HAP-1 (cell line): Measurements from ENCODE around the gene NUPR2.
"Not testable (repeated sequence)": the region's sequence is repeated elsewhere in the genome, so short reads cannot be mapped to it uniquely, and the experiment has no call there.

Source experiments
- DNase-seq, 2 experiments: peaks; one replicate each; pipeline ENCODE4 v3.0.0-alpha.2; 2016 to 2020; ENCODE audit warnings: low spot score in 2 of 2
- H3K27me3 ChIP-seq: fragments of 250-450 bp; sonication (Bioruptor Pico); 2 replicates; pipeline ENCODE4 v1.5.1; 2020; ENCODE audit warnings: low read depth, mild to moderate bottlenecking, moderate library complexity
- H3K36me3 ChIP-seq: fragments of 250-450 bp; sonication (Bioruptor Pico); replicated peaks from 2 replicates; pipeline ENCODE4 v1.5.1; 2020; ENCODE audit warnings: mild to moderate bottlenecking
- H3K4me1 ChIP-seq: fragments of 250-450 bp; sonication (Bioruptor Pico); 2 replicates; pipeline ENCODE4 v1.5.1; 2020; ENCODE audit warnings: mild to moderate bottlenecking
- H3K4me3 ChIP-seq: fragments of 250-450 bp; sonication (Bioruptor Pico); 2 replicates; pipeline ENCODE4 v1.5.1; 2020; ENCODE audit warnings: mild to moderate bottlenecking, moderate library complexity
- H3K9me3 ChIP-seq: fragments of 250-450 bp; sonication (Bioruptor Pico); 2 replicates; pipeline ENCODE4 v1.5.1; 2020; ENCODE audit warnings: mild to moderate bottlenecking, moderate library complexity
- in situ Hi-C: fragments of 300-500 bp; cut with MboI; formaldehyde crosslinking; loops from 3 replicates; pipeline ENCODE4 v1.14.3; 2020; ENCODE audit warnings: low sequenced_read_pairs, inconsistent platforms, mixed read lengths

The NUPR2 gene, protein sequence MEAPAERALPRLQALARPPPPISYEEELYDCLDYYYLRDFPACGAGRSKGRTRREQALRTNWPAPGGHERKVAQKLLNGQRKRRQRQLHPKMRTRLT

DNA sequence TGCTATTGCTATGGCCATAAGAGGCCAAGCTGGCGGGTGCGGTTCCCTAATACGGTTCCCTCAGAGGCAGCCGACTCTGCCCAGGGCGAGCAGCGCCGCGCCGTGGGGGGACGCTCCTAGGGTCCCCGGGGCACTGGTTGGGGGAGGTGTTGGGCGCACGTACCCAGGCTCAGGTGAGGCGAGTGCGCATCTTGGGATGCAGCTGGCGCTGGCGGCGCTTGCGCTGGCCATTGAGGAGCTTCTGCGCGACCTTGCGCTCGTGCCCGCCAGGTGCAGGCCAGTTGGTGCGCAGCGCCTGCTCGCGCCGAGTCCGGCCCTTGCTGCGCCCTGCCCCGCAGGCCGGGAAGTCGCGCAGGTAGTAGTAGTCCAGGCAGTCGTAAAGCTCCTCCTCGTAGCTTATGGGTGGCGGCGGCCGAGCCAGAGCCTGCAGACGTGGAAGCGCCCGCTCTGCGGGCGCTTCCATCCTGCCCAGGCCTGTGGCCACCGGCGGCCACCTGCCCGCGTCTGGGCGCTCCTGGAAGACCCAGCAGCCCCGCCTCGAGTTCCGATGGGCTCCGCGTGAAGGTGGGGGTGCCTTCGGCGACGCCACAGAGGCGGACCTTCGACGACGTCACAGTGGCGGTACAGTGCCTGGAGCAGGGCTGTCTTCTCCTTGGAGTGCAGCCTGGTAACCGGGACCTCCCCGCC, at the start of gene NUPR2:
Gene NUPR2 (minus strand): TSS at position 566 of the 687 bp plus-strand sequence. CDS start 103 bp downstream, at position 463.
- H3K4me1 ChIP-seq = no peaks in the 10 kb centered on the region
- H3K27me3 ChIP-seq = no peaks in the 10 kb centered on the region
- no peaks in the 10 kb centered on the region for H3K36me3 ChIP-seq
- in situ Hi-C loops = no loop called here
- no peak for DNase-seq
- H3K9me3 ChIP-seq = no peaks in the 10 kb centered on the region
- H3K4me3 ChIP-seq = no peak within 1 kb of the TSS

DNA sequence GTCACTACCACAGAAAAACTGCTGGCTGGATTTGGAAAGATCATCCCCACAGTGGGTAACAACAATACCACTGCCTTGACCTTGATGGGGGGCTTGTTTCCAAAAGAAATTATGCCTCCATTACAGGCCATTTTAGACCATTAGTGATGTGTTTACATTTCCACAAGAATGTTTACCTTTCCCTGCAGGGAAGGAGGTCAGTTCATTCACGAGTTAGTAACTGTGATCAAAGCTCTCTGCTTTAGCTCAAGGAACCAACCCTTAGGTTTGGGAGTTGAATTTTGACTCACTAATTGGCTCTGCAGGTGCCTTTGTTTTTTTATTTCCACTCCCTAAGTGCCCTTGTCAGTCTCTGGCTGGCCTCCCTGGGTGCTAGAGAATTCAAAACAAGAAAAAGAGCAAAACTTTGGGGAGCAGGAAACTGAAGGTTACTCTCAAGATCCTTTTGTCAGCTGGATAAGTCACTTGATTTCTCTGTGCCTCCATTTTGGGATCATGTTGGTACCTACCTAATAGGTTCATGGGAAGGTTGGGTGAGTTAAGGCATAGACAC, 41.1 kb upstream of the NUPR2 start:
- DNase-seq = no peak
- no peaks in the 10 kb centered on the region for H3K27me3 ChIP-seq
- H3K36me3 ChIP-seq = no peaks in the 10 kb centered on the region
- no peaks in the 10 kb centered on the region for H3K9me3 ChIP-seq
- in situ Hi-C loops = no loop called here
- H3K4me1 ChIP-seq = no peaks in the 10 kb centered on the region
- H3K4me3 ChIP-seq = no peak overlapping the region

DNA sequence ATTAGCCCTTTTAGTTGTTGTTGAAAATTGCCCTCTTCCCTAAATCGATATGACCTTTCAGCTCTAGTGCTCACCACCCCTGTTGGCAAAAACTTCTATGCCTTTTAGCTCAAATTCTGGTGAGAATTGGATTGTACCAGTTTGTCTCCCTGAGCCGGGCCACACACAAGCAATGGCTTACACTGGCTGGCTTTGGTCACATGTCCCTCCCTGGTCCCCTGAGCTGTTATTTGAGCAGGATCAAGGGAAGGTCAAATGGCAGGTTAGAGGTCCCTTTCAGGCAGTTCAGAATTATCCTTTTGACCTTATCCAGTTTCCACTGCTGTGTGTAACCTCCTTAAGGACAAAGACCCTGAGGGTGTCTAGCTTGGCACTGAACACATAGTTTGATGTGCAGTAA, 14.8 kb upstream of the NUPR2 start:
- H3K27me3 ChIP-seq, H3K9me3 ChIP-seq, H3K4me1 ChIP-seq, H3K36me3 ChIP-seq, in situ Hi-C loops, DNase-seq, H3K4me3 ChIP-seq: not testable (repeated sequence)

DNA sequence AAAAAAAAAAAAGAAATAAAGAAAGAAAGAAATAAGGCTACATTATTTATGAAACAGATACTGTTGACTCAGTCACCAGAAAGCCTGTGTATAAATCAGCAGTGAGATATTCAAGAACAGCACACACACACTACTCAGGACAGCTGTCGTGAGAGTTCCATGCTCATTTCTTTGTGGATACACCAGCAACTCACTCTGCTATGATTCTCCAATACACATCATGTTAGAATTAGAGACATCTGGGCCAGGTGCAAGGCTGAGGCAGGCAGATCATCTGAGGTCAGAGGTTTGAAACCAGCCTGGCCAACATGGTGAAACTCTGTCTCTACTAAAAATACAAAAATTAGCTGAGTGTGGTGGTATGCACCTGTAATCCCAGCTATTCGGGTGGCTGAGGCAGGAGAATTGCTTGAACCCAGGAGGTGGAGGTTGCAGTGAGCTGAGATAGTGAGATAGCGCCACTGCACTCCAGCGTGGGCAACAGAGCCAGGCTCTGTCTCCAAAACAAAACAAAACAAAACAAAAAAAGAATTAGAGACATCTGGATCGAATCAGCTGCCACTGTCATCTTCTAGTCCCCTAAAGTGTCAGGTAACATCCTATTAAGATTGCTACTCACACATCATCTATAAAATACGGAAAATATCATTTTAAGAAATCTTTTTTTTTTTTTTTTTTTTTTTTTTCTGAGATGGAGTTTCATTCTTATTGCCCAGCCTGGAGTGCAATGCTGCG, 11.2 kb upstream of the NUPR2 start:
- in situ Hi-C loops = no loop called here
- H3K9me3 ChIP-seq = no peaks in the 10 kb centered on the region
- no peaks in the 10 kb centered on the region for H3K4me1 ChIP-seq
- H3K27me3 ChIP-seq = no peaks in the 10 kb centered on the region
- DNase-seq = no peak
- no peak overlapping the region for H3K4me3 ChIP-seq
- H3K36me3 ChIP-seq = no peaks in the 10 kb centered on the region

DNA sequence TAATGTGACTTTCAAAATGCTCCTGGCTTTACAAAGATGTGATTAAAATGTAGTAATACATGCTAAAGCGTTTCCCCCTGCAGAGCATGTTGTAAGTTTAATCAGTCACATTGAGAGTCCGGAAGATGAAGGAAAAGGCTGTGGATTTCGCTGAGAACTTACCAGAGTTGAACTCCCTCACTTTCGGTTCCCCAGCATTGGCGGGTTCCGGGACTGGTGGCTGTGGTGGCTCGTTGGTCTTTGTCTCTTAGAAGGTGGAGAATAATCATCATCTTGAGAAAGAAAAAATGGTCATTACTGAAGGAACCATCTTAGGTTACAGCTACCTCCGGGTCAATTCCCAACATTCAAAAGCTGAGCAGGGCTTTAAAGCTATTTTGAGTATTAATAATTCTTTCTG, 9.6 kb upstream of the NUPR2 start:
- Histone ChIP-seq H3K36me3 (no peaks in the 10 kb centered on the region), H3K27me3 (no peaks in the 10 kb centered on the region), H3K9me3 (no peaks in the 10 kb centered on the region), H3K4me1 (no peaks in the 10 kb centered on the region), H3K4me3 (no peak overlapping the region)
- DNase-seq = no peak
- in situ Hi-C loops = no loop called here

DNA sequence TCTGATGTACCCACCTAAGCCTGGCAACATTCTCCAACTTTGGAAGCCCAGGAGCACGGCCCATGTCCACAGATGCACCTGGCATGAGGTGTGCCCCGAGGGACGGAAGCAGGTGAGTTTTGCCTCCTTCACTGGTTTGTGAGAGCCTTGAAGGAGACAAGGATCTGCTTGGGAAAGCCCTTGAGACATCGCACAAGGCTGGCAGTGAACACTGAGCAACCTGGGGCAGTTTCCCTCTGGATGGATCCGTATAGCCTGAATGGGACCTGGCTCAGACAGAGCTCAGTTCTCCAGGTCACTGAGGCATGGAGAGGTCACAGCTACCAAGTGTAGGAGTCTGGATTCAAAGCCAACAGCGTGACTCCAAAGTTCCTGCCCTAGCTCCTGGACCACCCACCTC, 8.8 kb upstream of the NUPR2 start:
- Histone ChIP-seq H3K4me1 (no peaks in the 10 kb centered on the region), H3K4me3 (no peak overlapping the region), H3K27me3 (no peaks in the 10 kb centered on the region), H3K9me3 (no peaks in the 10 kb centered on the region), H3K36me3 (no peaks in the 10 kb centered on the region)
- DNase-seq = no peak
- in situ Hi-C loops = no loop called here

DNA sequence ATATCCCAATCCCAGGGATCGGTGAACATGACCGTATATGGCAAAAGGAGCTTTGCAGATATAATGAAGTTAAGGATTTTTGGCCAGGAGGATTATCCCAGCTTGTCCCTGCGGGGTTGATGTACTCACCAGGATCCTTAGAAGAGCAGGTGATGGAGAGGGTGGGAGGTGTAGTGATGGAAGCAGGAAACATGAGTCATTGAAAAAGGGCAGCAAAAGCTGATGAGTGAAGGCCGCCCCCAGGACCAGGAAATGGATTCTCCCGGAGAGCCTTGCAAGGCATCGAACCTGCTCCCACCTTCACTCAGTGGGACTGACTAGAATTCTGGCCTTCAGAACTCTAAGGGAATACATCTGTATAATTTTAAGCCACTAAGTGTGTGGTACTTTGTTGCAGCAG, 5.2 kb upstream of the NUPR2 start:
- no peak overlapping the region for H3K4me3 ChIP-seq
- in situ Hi-C loops = no loop called here
- no peaks in the 10 kb centered on the region for H3K27me3 ChIP-seq
- no peaks in the 10 kb centered on the region for H3K36me3 ChIP-seq
- no peaks in the 10 kb centered on the region for H3K4me1 ChIP-seq
- DNase-seq = no peak
- no peaks in the 10 kb centered on the region for H3K9me3 ChIP-seq

DNA sequence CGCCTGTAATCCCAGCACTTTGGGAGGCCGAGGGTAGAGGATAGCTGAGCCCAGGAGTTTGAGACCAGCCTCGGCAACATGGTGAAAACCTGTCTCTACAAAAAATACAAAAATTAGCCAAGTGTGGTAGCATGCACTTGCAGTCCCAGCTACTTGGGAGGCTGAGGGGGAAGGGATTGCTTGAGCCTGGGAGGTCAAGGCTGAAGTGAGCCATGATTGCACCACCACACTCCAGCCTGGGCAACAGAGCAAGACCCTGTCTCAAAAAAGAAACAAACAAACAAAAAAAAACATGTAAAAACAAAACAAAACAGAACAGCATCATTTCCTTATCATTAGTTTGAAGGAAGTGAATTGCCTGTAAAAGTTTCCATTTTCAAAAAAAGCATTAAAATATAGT, 4.0 kb downstream of the NUPR2 start:
- H3K27me3 ChIP-seq, in situ Hi-C loops: not testable (repeated sequence)

DNA sequence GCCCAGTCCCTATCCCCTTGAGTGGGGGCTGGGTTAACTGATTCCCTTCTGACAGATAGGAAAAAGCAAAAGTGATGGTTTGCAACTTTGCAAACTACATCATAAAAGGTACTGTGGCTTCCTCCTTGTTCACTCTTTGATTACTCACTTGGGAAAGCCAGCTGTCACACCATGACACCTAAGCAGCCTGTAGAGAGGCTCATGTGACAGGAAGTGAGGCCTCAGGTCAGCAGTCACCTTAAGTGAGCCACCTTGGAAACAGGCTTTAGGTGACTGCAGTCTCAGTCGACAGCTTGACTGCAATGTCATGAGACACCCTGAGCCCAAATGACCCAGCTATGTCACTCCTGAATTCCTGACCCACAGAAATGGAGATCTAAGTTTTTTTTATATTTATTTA, 5.6 kb downstream of the NUPR2 start:
- Histone ChIP-seq H3K36me3 (0 out of 2 replicates have a peak, but pooled peaks cover 2% of the 10 kb centered on the region), H3K4me1 (peaks cover 3% of the 10 kb centered on the region), H3K4me3 (no peak overlapping the region), H3K27me3 (no peaks in the 10 kb centered on the region), H3K9me3 (no peaks in the 10 kb centered on the region)
- in situ Hi-C loops = no loop called here
- DNase-seq = no peak

More for the DNA sequence above, 4.0 kb downstream of the NUPR2 start:
- H3K4me3 ChIP-seq, H3K9me3 ChIP-seq, H3K36me3 ChIP-seq, H3K4me1 ChIP-seq, DNase-seq: not testable (repeated sequence)

DNA sequence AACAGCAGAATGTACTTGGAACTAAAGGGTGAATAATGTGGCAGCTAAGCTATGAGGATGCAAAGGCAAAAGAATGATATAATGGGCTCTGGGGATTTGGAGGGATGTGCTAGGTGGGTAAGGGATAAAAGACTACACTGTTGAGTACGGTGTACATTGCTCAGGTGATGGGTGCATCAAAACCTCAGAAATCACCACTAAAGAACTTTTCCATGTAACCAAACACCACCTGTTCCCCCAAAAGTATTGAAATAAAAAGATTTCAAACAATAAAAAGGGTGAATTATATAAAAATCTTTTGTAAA, 8.3 kb downstream of the NUPR2 start:
- Histone ChIP-seq H3K4me1 (peaks cover 5% of the 10 kb centered on the region), H3K4me3 (no peak overlapping the region), H3K9me3 (no peaks in the 10 kb centered on the region), H3K27me3 (no peaks in the 10 kb centered on the region), H3K36me3 (peaks cover 17% of the 10 kb centered on the region)
- DNase-seq = no peak
- in situ Hi-C loops = loop anchor here (10.0 kb wide), 1 partner anchor 743 kb away; the partner anchor contains the start of gene LANCL2

DNA sequence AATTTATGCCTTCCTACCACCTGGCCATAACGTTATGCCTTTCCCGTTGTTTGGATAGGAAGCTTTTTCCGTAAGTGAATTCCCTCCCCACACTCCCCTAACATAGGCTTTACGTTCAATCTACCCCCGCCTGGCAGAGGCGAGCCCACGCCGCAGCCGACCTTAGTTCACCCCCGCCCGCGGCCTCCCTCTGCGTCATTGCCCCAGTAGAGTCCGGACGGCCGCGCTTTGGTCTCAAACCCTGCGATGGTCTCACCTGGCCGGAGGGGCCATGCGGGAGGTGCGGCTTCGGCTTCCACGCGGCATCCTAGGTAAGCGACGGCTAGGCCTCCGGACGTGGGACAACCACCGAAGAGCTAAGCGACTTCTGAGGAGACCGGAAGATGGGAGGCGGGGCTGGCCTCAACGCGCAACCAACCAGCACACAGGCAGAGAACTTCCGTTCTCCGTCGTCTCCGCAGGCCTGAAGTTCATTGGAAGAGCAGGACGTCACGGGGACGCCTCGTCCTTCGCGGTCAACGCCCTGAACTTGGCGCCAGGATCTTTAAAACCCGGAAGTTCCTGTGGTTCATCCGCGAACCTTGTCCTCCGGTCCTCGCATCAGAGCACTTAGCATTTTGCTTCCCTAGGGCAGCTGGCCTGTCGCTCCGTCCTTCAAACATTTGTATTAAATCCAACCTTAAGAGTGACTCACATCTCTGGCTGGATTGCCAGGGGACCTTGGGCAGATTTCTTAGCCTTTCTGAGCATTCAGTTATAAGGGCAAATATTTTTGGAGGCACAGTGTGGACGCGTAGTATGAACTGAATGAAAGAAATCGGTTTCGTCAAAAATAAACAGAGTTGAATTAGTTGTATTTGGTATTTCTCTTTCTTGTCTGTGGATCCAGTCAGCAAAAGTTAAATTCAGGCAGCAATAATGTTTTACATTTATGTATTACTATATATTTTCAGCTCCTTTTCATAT, 9.8 kb downstream of the NUPR2 start, which contains the start of gene CHCHD2:
Gene CHCHD2 (minus strand): TSS at position 369 of the 966 bp plus-strand sequence. CDS start 63 bp downstream, at position 306.
- peaks cover 32% of the 10 kb centered on the region for H3K36me3 ChIP-seq
- in situ Hi-C loops = loop anchor here (10.0 kb wide), 1 partner anchor 742 kb away; the partner anchor contains the start of gene LANCL2
- no peaks in the 10 kb centered on the region for H3K27me3 ChIP-seq
- DNase-seq = peak; percentile 96 to 98
- H3K4me3 ChIP-seq = peak within 1 kb of the TSS; percentile 94
- H3K9me3 ChIP-seq = no peaks in the 10 kb centered on the region
- peaks cover 5% of the 10 kb centered on the region for H3K4me1 ChIP-seq

DNA sequence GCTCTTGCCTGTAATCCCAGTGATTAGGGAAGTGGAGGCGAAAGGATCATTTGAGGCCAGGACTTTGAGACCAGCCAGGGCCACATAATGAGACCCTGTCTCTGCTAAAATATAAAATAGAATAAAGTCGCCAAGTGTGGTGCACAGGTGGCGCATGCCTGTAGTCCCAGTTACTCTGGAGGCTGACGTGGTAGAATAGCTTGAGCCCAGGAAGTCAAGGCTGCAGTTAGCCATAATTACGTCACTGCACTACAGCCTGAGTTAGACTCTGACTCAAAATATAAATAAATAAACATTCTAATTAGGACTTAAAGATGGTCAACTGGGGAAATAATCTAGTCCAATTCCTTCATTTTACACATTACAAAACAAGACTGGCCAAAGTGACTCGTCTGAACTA, 10.7 kb downstream of the NUPR2 start:
- no peaks in the 10 kb centered on the region for H3K27me3 ChIP-seq

DNA sequence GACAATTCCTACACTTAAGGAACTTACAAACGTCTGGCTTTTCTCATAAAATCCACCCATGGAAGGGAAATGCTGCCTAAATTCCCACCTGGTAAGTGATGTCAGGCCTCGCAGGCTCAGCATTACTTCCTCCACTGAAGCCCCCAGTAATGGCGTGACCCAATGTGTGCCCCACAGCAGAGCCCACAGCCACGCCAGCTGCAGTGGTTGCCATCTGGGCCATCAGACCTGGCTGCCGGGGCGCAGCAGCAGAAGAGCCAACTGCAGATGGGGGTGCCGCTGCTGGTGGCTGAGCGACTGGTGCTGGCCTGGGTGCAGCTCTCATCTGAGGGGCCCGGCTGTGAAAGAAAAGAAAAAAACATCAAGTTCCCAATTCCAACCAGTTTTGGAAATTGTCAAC, 12.1 kb downstream of the NUPR2 start:
- H3K27me3 ChIP-seq, DNase-seq, H3K9me3 ChIP-seq, H3K4me3 ChIP-seq, H3K4me1 ChIP-seq: not testable (repeated sequence)
- in situ Hi-C loops = loop anchor here (10.0 kb wide), 1 partner anchor 739 kb away; the partner anchor contains the start of gene LANCL2
- H3K36me3 ChIP-seq = peaks cover 55% of the 10 kb centered on the region

More for the DNA sequence above, 10.7 kb downstream of the NUPR2 start:
- DNase-seq = peak; percentile 14 to 25
- Histone ChIP-seq H3K36me3 (peaks cover 41% of the 10 kb centered on the region), H3K4me3 (peak overlapping the region; percentile 94), H3K9me3 (no peaks in the 10 kb centered on the region), H3K4me1 (peaks cover 5% of the 10 kb centered on the region)
- in situ Hi-C loops = loop anchor here (10.0 kb wide), 1 partner anchor 741 kb away; the partner anchor contains the start of gene LANCL2
